ENCODE results near the gene SMIM32.

GRCh38 chr5:136202469-136203205 is 9.7 kb upstream of the SMIM32 start:
- TF ChIP-seq EZH2 (IDR thresholded peaks at IDR 0.05; ENCODE audit: insufficient read depth, poor library complexity, severe bottlenecking), result no peak
- TF ChIP-seq EZH2phosphoT487 (IDR thresholded peaks at IDR 0.05; ENCODE audit: insufficient read depth, low read depth), result no peak
